HepG2 (cell line): ENCODE data around the gene SLC43A1. TPM values are rescaled to one million over a fixed set of nuclear protein-coding genes. Genes with fewer than 3 reads are reported as not detected.

Experiments used
- AGO1 ChIP-seq: fragments of 200-400 bp; formaldehyde crosslinking; IDR thresholded peaks from 2 replicates; pipeline ENCODE4 v1.6.1; 2017; ENCODE audit warnings: mild to moderate bottlenecking, low read depth, low read length, moderate library complexity; ENCODE audit not compliant: poor library complexity, severe bottlenecking
- CBX2 ChIP-seq, 2 experiments: fragments of 200-600 bp in 1 of 2; sonication (generic); formaldehyde crosslinking in 1 of 2; IDR thresholded peaks; 2 replicates each; pipeline versions ENCODE4 v1.7.0 to v1.8.1; 2018 to 2022; ENCODE audit warnings: low read depth in 2 of 2, low read length in 1 of 2, mild to moderate bottlenecking in 1 of 2, missing genetic modification reagents in 1 of 2
- E2F1 ChIP-seq: sonication (generic); formaldehyde crosslinking; IDR thresholded peaks from 2 replicates; pipeline ENCODE4 v1.5.0; 2020; ENCODE audit warnings: missing genetic modification reagents
- GABPB1 ChIP-seq: IDR thresholded peaks from 2 replicates; pipeline ENCODE4 v1.6.1; 2016; ENCODE audit warnings: mild to moderate bottlenecking, missing genetic modification reagents, moderate library complexity, missing compliant biosample characterization
- GTF2F1 ChIP-seq: fragments of 150-350 bp; IDR thresholded peaks from 2 replicates; pipeline ENCODE4 v1.6.1; 2014; ENCODE audit warnings: low read length
- LRRFIP1 ChIP-seq: sonication (generic); formaldehyde crosslinking; conservative IDR thresholded peaks from 2 replicates; pipeline ENCODE4 v1.4.0; 2020; ENCODE audit warnings: missing genetic modification reagents
- PHF21A ChIP-seq: sonication (generic); formaldehyde crosslinking; IDR thresholded peaks from 2 replicates; pipeline ENCODE4 v1.5.0; 2020; ENCODE audit warnings: mild to moderate bottlenecking, missing genetic modification reagents
- PITX1 ChIP-seq: sonication (generic); formaldehyde crosslinking; IDR thresholded peaks from 2 replicates; pipeline ENCODE4 v1.5.1; 2020; ENCODE audit warnings: mild to moderate bottlenecking, missing genetic modification reagents
- RBM22 ChIP-seq: fragments of 200-400 bp; formaldehyde crosslinking; optimal IDR thresholded peaks from 2 replicates; pipeline ENCODE3; 2017; ENCODE audit warnings: mild to moderate bottlenecking, low read length, moderate library complexity
- STAG1 ChIP-seq: sonication (generic); formaldehyde crosslinking; IDR thresholded peaks from 2 replicates; pipeline ENCODE4 v1.4.0; 2020; ENCODE audit warnings: missing genetic modification reagents
- ZBTB43 ChIP-seq: sonication (generic); formaldehyde crosslinking; conservative IDR thresholded peaks from 2 replicates; pipeline ENCODE4 v1.4.0; 2020; ENCODE audit warnings: missing genetic modification reagents
- ZGPAT ChIP-seq: IDR thresholded peaks from 2 replicates; pipeline ENCODE4 v1.6.1; 2016; ENCODE audit warnings: mild to moderate bottlenecking
- ZNF224 ChIP-seq: sonication (generic); formaldehyde crosslinking; IDR thresholded peaks from 2 replicates; pipeline ENCODE4 v1.5.0; 2020; ENCODE audit warnings: mild to moderate bottlenecking, missing genetic modification reagents
- ZNF766 ChIP-seq: sonication (generic); formaldehyde crosslinking; IDR thresholded peaks from 2 replicates; pipeline ENCODE4 v1.5.0; 2020; ENCODE audit warnings: missing genetic modification reagents, borderline replicate concordance
- polyA plus RNA-seq, 8 experiments: library from polyadenylated mRNA; depleted of rRNA in 3 of 8; stranded (reverse) in 7 of 8; unstranded in 1 of 8; fragments of >200 nt; fragmentation: Illumina TruSeq in 4 of 8; extraction: Trizol in 4 of 8; gene quantifications; 2 replicates each; pipeline versions ENCODE4 v1.2.1 to v1.2.3, GENCODE V29; 2011 to 2016; ENCODE audit warnings: low read depth in 4 of 8, missing spikeins in 1 of 8, mixed read lengths in 1 of 8; ENCODE audit not compliant: insufficient read depth in 1 of 8
- total RNA-seq, 5 experiments: library from RNA; depleted of rRNA; stranded (reverse); fragments of >200 nt; fragmentation: Illumina TruSeq; extraction: Trizol; gene quantifications; 2 replicates each; pipeline ENCODE4 v1.2.3, GENCODE V29; 2016; ENCODE audit warnings: low read depth in 1 of 5
- TF ChIP-seq, protein P1 (sequence below): sonication (generic); formaldehyde crosslinking; IDR thresholded peaks from 2 replicates; pipeline ENCODE4 v1.8.0; 2022; ENCODE audit warnings: missing genetic modification reagents, low read depth, mild to moderate bottlenecking, borderline replicate concordance
- TF ChIP-seq, protein P2 (sequence below): sonication (generic); formaldehyde crosslinking; IDR thresholded peaks from 2 replicates; pipeline ENCODE4 v1.4.0; 2020; ENCODE audit warnings: mild to moderate bottlenecking, missing genetic modification reagents
- TF ChIP-seq, protein P3 (sequence below): sonication (generic); formaldehyde crosslinking; IDR thresholded peaks from 2 replicates; pipeline ENCODE4 v1.4.0; 2020; ENCODE audit warnings: missing genetic modification reagents
- TF ChIP-seq, protein P4 (sequence below): sonication (generic); formaldehyde crosslinking; IDR thresholded peaks from 2 replicates; pipeline ENCODE4 v1.5.0; 2020; ENCODE audit warnings: missing genetic modification reagents
- TF ChIP-seq, protein P5 (sequence below): IDR thresholded peaks from 2 replicates; pipeline ENCODE4 v1.6.1; 2012; ENCODE audit warnings: inconsistent platforms

The SLC43A1 gene
- total and polyA plus RNA-seq, 2 of the 13 experiments (the other 11 are each of a cell fraction or from before 2014, with no cell fraction given): 72.3 to 87.6 TPM

DNA sequence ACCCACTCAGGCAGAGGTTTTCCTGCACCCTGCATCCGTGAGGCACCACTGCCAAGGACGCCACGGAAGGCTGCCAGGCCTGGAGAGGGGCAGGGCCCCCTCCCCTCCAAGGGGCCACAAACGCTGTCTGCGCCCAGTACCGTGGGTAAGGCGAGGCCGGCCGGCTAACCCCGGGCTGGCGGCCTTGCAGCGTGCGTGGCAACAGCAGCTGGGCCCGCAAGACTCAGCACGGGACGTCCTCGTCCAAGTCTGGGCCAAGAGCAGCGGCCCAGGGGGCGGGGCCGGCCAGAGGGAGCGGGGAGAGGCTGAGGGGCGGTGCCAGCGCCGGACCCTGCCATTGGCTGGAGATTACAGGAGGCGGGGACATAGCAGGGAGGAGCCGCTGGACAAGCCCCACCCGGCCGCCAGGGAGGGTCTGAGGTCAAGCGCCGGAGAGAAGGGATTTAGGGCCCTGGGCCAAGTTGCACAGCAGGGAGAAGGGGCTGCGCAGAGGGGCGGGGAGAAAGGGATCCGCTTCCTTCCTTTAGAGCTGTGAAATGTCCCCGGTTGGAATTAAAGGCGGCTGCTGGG lies 16.0 kb downstream of the SLC43A1 start (continued):
- no peak for TF ChIP-seq ZBTB43 (CRISPR knock-in tag)
- no peak for TF ChIP-seq STAG1 (CRISPR knock-in tag)
- TF ChIP-seq CBX2 (IDR thresholded peaks at IDR 0.05; ENCODE audit: low read depth, low read length): no peak
- no peak for TF ChIP-seq CBX2 (CRISPR knock-in tag; IDR thresholded peaks at IDR 0.05; ENCODE audit: low read depth)
- TF ChIP-seq ZNF766 (CRISPR knock-in tag): no peak
- TF ChIP-seq, protein P1, sequence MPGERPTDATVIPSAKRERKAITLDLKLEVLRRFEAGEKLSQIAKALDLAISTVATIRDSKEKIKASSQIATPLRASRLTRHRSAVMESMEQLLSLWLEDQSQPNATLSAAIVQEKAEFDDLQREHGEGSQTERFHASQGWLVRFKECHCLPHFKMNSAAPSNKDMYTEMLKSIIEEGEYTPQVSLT: no peak
- no peak for TF ChIP-seq GTF2F1
- no peak; the same call in 1 of the 2 replicates for TF ChIP-seq PITX1 (CRISPR knock-in tag)
- TF ChIP-seq PHF21A: peak; percentile 32; the same call in 1 of the 2 replicates
- TF ChIP-seq RBM22: no peak
- TF ChIP-seq LRRFIP1 (CRISPR knock-in tag): no peak
- TF ChIP-seq, protein P2, sequence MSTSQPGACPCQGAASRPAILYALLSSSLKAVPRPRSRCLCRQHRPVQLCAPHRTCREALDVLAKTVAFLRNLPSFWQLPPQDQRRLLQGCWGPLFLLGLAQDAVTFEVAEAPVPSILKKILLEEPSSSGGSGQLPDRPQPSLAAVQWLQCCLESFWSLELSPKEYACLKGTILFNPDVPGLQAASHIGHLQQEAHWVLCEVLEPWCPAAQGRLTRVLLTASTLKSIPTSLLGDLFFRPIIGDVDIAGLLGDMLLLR (CRISPR knock-in tag): no peak
- TF ChIP-seq ZNF224 (CRISPR knock-in tag): no peak
- TF ChIP-seq, protein P3, sequence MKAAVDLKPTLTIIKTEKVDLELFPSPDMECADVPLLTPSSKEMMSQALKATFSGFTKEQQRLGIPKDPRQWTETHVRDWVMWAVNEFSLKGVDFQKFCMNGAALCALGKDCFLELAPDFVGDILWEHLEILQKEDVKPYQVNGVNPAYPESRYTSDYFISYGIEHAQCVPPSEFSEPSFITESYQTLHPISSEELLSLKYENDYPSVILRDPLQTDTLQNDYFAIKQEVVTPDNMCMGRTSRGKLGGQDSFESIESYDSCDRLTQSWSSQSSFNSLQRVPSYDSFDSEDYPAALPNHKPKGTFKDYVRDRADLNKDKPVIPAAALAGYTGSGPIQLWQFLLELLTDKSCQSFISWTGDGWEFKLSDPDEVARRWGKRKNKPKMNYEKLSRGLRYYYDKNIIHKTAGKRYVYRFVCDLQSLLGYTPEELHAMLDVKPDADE: no peak
- no peak for TF ChIP-seq E2F1 (CRISPR knock-in tag)
- no peak; the same call in 1 of the 2 replicates for TF ChIP-seq ZGPAT
- no peak for TF ChIP-seq AGO1
- TF ChIP-seq GABPB1 (CRISPR knock-in tag): peak; percentile 56; the same call in 1 of the 2 replicates
- TF ChIP-seq, protein P4, sequence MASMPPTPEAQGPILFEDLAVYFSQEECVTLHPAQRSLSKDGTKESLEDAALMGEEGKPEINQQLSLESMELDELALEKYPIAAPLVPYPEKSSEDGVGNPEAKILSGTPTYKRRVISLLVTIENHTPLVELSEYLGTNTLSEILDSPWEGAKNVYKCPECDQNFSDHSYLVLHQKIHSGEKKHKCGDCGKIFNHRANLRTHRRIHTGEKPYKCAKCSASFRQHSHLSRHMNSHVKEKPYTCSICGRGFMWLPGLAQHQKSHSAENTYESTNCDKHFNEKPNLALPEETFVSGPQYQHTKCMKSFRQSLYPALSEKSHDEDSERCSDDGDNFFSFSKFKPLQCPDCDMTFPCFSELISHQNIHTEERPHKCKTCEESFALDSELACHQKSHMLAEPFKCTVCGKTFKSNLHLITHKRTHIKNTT: no peak
- TF ChIP-seq, protein P5, sequence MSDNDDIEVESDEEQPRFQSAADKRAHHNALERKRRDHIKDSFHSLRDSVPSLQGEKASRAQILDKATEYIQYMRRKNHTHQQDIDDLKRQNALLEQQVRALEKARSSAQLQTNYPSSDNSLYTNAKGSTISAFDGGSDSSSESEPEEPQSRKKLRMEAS: peak; percentile 49; the same call in 1 of the 2 replicates
